Measurements from ENCODE around the gene SERPING1.

DNA sequence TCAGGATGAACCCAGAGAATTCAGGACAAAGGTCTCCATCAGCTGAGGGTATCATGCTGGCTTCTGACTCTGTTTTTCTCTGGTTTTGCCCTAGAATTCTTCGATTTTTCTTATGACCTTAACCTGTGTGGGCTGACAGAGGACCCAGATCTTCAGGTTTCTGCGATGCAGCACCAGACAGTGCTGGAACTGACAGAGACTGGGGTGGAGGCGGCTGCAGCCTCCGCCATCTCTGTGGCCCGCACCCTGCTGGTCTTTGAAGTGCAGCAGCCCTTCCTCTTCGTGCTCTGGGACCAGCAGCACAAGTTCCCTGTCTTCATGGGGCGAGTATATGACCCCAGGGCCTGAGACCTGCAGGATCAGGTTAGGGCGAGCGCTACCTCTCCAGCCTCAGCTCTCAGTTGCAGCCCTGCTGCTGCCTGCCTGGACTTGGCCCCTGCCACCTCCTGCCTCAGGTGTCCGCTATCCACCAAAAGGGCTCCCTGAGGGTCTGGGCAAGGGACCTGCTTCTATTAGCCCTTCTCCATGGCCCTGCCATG lies 16.8 kb downstream of the SERPING1 start:
- no peak for TF ChIP-seq POLR2AphosphoS5 (IDR thresholded peaks at IDR 0.05)
- TF ChIP-seq, protein P1, sequence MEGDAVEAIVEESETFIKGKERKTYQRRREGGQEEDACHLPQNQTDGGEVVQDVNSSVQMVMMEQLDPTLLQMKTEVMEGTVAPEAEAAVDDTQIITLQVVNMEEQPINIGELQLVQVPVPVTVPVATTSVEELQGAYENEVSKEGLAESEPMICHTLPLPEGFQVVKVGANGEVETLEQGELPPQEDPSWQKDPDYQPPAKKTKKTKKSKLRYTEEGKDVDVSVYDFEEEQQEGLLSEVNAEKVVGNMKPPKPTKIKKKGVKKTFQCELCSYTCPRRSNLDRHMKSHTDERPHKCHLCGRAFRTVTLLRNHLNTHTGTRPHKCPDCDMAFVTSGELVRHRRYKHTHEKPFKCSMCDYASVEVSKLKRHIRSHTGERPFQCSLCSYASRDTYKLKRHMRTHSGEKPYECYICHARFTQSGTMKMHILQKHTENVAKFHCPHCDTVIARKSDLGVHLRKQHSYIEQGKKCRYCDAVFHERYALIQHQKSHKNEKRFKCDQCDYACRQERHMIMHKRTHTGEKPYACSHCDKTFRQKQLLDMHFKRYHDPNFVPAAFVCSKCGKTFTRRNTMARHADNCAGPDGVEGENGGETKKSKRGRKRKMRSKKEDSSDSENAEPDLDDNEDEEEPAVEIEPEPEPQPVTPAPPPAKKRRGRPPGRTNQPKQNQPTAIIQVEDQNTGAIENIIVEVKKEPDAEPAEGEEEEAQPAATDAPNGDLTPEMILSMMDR (IDR thresholded peaks at IDR 0.05), result no peak
